ENCODE data around the gene SGCA.

Gene SGCA

GRCh38 chr17:50151041-50151936, 14.5 kb upstream of the SGCA start:
- peak; percentile 81 for TF ChIP-seq CTCF (IDR thresholded peaks at IDR 0.05; ENCODE audit: insufficient read depth, low read length, missing control alignments)
- CTCF ChIA-PET: interaction anchor here (1.0 to 11.9 kb wide), 16 partner anchors 9 to 144 kb away, joined by 4 to 143 read pairs (median 8); partner anchors contain the start of genes PDK2, SAMD14 and SGCA
- DNase-seq (ENCODE audit: low read depth, low spot score): no peak
- H3K4me3 ChIP-seq (ENCODE audit: low read depth, low read length): peak overlapping the region; percentile 77
- POLR2A ChIA-PET: interaction anchor here (0.6 to 2.1 kb wide), 9 partner anchors 9 to 142 kb away, joined by 3 to 25 read pairs (median 4); partner anchors contain the start of genes COL1A1 and SAMD14

- H3K4me3 ChIP-seq (ENCODE audit: low read depth, low read length): peak overlapping the region; percentile 77
- ChIA-PET CTCF (interaction anchor here (0.8 to 11.9 kb wide), 17 partner anchors 9 to 144 kb away, joined by 3 to 143 read pairs (median 7); partner anchors contain the start of genes PDK2, SAMD14 and SGCA), POLR2A (interaction anchor here (0.6 to 2.1 kb wide), 10 partner anchors 9 to 787 kb away, joined by 3 to 25 read pairs (median 4); partner anchors contain the start of genes COL1A1 and SAMD14)
- TF ChIP-seq CTCF (IDR thresholded peaks at IDR 0.05; ENCODE audit: insufficient read depth, low read length, missing control alignments): no peak
- no peak for DNase-seq (ENCODE audit: low read depth, low spot score)
Measured at GRCh38 chr17:50151937-50152547, 13.8 kb upstream of the SGCA start.

GRCh38 chr17:50152736-50153135, 13.1 kb upstream of the SGCA start:
- CTCF ChIA-PET: interaction anchor here (0.8 to 11.9 kb wide), 16 partner anchors 9 to 143 kb away, joined by 3 to 143 read pairs (median 8); partner anchors contain the start of genes PDK2, SAMD14 and SGCA
- POLR2A ChIA-PET: interaction anchor here (0.6 to 2.1 kb wide), 6 partner anchors 8 to 786 kb away, joined by 4 to 25 read pairs (median 6); partner anchors contain the start of genes COL1A1 and SAMD14
- DNase-seq (ENCODE audit: low read depth, low spot score): no peak
- no peak overlapping the region for H3K4me3 ChIP-seq (ENCODE audit: low read depth, low read length)
- TF ChIP-seq CTCF (IDR thresholded peaks at IDR 0.05; ENCODE audit: insufficient read depth, low read length, missing control alignments): no peak

GRCh38 chr17:50153650-50154575, 11.9 kb upstream of the SGCA start:
- DNase-seq (ENCODE audit: low read depth, low spot score): no peak
- ChIA-PET POLR2A (no interaction called here), CTCF (interaction anchor here (1.0 to 11.9 kb wide), 10 partner anchors 7 to 597 kb away, joined by 3 to 143 read pairs (median 12); partner anchors contain the start of gene SGCA)
- no peak overlapping the region for H3K4me3 ChIP-seq (ENCODE audit: low read depth, low read length)
- TF ChIP-seq CTCF (IDR thresholded peaks at IDR 0.05; ENCODE audit: insufficient read depth, low read length, missing control alignments): no peak

- CTCF ChIA-PET: interaction anchor here (1.0 to 11.9 kb wide), 9 partner anchors 9 to 598 kb away, joined by 3 to 143 read pairs (median 7); partner anchors contain the start of gene SGCA
- DNase-seq (ENCODE audit: low read depth, low spot score): no peak
- TF ChIP-seq CTCF (IDR thresholded peaks at IDR 0.05; ENCODE audit: insufficient read depth, low read length, missing control alignments): no peak
- POLR2A ChIA-PET: no interaction called here
- H3K4me3 ChIP-seq (ENCODE audit: low read depth, low read length): no peak overlapping the region
Measured at GRCh38 chr17:50154604-50155003, 11.2 kb upstream of the SGCA start.

All from AG04449 (cell line).